DND-41 (cell line): ENCODE data around the gene PTGR2.

ENCODE experiments used
- CTCF ChIP-seq: IDR thresholded peaks from 2 replicates; pipeline ENCODE4 v1.5.1; 2012; ENCODE audit warnings: borderline replicate concordance, low read length, moderate library complexity, mild to moderate bottlenecking; ENCODE audit not compliant: poor library complexity, severe bottlenecking; ENCODE audit errors: extremely low read depth
- EZH2 ChIP-seq: IDR thresholded peaks from 3 replicates; pipeline ENCODE4 v1.6.1; 2012; ENCODE audit warnings: borderline replicate concordance, low read depth, mild to moderate bottlenecking, moderate library complexity, low read length, inconsistent platforms; ENCODE audit not compliant: severe bottlenecking

DNA sequence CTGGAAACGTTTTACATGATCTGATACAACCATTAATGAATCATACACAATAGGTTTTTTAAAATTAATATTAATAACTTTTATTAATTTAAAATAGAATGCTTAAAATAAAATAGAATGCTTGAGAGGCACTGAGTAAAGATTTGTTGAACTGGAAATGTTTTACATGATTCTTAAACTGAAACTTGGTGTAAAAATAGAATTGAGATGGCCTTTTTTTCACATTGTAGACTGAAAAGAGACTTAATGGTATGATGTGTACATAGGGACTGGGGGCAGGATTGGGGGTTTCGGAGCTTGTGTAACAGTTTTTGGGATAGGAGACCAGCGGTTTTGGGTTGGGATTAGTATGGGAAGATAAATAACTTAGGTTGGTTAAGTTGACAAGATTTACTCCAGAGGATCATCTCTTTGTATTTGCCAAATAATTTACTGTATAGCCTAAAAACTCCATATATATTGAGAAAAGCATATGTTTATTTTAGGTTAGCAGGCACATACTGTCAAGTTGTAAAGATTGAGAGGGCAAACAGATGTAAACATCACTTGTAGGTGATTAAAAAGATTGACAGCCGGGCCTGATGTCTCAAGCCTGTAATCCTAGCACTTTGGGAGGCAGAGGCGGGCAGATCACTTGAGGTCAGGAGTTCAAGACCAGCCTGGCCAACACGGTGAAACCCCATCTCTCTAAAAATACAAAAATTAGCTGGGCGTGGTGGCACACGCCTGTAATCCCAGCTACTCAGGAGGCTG lies 33.0 kb downstream of the PTGR2 start:
- TF ChIP-seq CTCF (no peak), EZH2 (no peak)
